Immature natural killer cell (primary cell): ENCODE data around the gene RAC3. TPM values are rescaled to one million over a fixed set of nuclear protein-coding genes. Genes with fewer than 3 reads are reported as not detected.

Experiments
- DNase-seq, 3 donors: peaks; one replicate each; pipeline ENCODE4 v3.0.0; 2022; ENCODE audit warnings: mixed read lengths in 1 of 3
- H3K27ac Mint-ChIP-seq, 6 donors: one replicate each; pipeline ENCODE4 v1.8.0; 2020; ENCODE audit warnings: mixed read lengths in 6 of 6, mild to moderate bottlenecking in 5 of 6, inconsistent platforms in 4 of 6, moderate library complexity in 3 of 6
- H3K27me3 Mint-ChIP-seq, 3 donors: one replicate each; pipeline ENCODE4 v1.8.0; 2020 to 2021; ENCODE audit warnings: low read depth in 3 of 3, mild to moderate bottlenecking in 3 of 3, mixed read lengths in 3 of 3, moderate library complexity in 3 of 3, inconsistent platforms in 1 of 3
- H3K36me3 Mint-ChIP-seq, 3 donors: one replicate each; pipeline ENCODE4 v1.8.0; 2020; ENCODE audit warnings: mixed read lengths in 3 of 3, inconsistent platforms in 2 of 3, mild to moderate bottlenecking in 2 of 3
- H3K4me1 Mint-ChIP-seq, 2 donors: one replicate each; pipeline ENCODE4 v1.8.0; 2020; ENCODE audit warnings: inconsistent platforms in 2 of 2, mild to moderate bottlenecking in 2 of 2, mixed read lengths in 2 of 2, moderate library complexity in 1 of 2
- H3K4me3 Mint-ChIP-seq, 5 donors: one replicate each; pipeline ENCODE4 v1.8.0; 2020; ENCODE audit warnings: mild to moderate bottlenecking in 5 of 5, mixed read lengths in 5 of 5, inconsistent platforms in 3 of 5, moderate library complexity in 3 of 5
- H3K9me3 Mint-ChIP-seq, 6 donors: one replicate each; pipeline ENCODE4 v1.8.0; 2020; ENCODE audit warnings: mild to moderate bottlenecking in 6 of 6, mixed read lengths in 6 of 6, inconsistent platforms in 4 of 6, moderate library complexity in 3 of 6
- polyA plus RNA-seq, 3 donors: library from polyadenylated mRNA; unstranded; fragments of 300-500 nt; fragmentation: Illumina TruSeq; gene quantifications; one replicate each; pipeline ENCODE4 v1.2.3, GENCODE V29; 2021

RAC3 gene
- polyA plus RNA-seq, 3 donors from 2014 or later, result not detected

DNA sequence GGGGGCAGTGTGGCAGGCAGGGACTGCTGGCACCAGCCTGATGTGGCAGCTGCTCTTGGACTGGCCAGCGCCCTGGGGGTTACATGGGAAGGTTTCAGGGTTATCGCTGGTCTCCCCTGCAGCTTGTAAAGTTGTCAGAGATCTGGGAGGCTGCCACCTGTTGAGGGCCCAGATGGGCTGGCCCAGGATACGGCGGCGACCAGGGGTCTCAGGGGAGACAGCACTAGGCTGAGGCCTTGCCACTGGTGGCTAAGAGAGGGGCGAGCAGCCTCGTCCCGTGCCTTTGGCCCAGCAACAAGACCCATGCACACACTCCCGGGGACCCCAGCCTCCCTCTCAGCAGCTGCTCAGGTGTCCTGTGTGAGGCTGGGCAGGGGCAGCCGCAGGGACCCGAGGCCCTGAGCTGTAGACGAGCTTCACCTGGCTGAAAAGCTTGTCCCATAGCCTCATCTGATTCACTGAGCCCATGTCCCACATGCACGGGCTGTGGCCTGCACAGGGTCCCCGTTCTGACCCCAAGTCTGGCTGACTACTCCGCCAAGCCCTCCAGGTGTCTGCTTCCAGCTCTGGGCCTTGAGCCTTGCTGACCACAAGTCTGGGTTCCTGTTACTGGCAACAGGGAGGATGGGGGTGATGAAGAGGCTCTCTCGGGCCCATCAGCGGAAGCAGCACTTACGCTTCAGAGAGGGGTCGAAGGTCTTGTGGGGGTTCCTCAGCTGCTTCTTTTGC lies 28.0 kb downstream of the RAC3 start:
- Mint-ChIP-seq H3K4me3 (no peak overlapping the region), H3K27me3 (peaks cover 0 to 2% (median 0%) of the 10 kb centered on the region in 3 donors), H3K4me1 (peaks cover 0 to 5% of the 10 kb centered on the region in 2 donors), H3K36me3 (no peaks in the 10 kb centered on the region), H3K27ac (peak overlapping the region in 1 of 6 donors; percentile 34), H3K9me3 (no peaks in the 10 kb centered on the region)
- DNase-seq, result no peak

DNA sequence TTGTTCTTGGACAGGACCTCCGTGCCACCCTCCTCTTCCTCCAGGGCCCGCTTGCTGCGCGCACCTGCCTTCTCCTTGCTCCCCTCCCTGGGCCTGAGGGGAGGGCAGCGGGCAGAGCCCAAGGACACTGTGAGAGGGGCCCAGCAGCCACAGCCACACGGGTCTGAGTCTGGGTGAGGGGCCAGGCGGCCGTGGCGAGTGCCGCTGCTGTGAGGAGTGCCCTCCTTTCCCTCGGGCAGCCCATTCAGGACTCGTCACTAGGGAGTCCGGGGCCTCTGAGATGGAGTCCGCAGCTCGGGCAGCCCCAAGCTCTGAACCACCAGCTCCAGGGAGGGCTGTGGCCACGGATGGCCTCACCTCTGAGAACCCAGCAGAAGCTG lies 28.5 kb downstream of the RAC3 start:
- H3K4me1 Mint-ChIP-seq, result peaks cover 0 to 7% of the 10 kb centered on the region in 2 donors
- peaks cover 0 to 2% (median 1%) of the 10 kb centered on the region in 3 donors for H3K27me3 Mint-ChIP-seq
- H3K4me3 Mint-ChIP-seq, result no peak overlapping the region
- no peak for DNase-seq
- no peaks in the 10 kb centered on the region for H3K9me3 Mint-ChIP-seq
- no peak overlapping the region for H3K27ac Mint-ChIP-seq
- H3K36me3 Mint-ChIP-seq, result no peaks in the 10 kb centered on the region

DNA sequence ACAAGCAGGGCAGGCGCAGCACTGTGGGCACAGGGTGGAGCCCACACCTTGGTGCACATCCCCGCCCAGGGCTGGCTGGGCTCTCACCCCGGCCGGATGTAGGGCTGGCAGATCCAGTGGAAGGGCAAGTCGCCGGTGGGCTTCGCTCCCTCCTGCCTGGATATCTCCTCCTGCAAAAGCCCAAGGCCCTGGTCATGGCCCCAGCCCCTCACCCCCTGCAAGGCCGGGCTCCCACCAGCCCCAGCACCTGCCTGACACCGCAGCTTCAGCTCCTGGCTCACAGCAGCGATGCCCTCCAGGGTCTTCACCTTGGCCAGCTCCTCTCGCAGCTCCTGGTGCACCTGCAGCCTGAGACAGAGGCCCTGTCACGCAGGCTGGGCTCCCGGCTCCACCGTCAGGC lies 29.1 kb downstream of the RAC3 start:
- no peaks in the 10 kb centered on the region for H3K9me3 Mint-ChIP-seq
- peaks cover 0 to 7% of the 10 kb centered on the region in 2 donors for H3K4me1 Mint-ChIP-seq
- H3K27ac Mint-ChIP-seq, result no peak overlapping the region
- no peak overlapping the region for H3K4me3 Mint-ChIP-seq
- DNase-seq, result no peak
- H3K27me3 Mint-ChIP-seq, result peaks cover 0 to 2% (median 1%) of the 10 kb centered on the region in 3 donors
- H3K36me3 Mint-ChIP-seq, result no peaks in the 10 kb centered on the region

DNA sequence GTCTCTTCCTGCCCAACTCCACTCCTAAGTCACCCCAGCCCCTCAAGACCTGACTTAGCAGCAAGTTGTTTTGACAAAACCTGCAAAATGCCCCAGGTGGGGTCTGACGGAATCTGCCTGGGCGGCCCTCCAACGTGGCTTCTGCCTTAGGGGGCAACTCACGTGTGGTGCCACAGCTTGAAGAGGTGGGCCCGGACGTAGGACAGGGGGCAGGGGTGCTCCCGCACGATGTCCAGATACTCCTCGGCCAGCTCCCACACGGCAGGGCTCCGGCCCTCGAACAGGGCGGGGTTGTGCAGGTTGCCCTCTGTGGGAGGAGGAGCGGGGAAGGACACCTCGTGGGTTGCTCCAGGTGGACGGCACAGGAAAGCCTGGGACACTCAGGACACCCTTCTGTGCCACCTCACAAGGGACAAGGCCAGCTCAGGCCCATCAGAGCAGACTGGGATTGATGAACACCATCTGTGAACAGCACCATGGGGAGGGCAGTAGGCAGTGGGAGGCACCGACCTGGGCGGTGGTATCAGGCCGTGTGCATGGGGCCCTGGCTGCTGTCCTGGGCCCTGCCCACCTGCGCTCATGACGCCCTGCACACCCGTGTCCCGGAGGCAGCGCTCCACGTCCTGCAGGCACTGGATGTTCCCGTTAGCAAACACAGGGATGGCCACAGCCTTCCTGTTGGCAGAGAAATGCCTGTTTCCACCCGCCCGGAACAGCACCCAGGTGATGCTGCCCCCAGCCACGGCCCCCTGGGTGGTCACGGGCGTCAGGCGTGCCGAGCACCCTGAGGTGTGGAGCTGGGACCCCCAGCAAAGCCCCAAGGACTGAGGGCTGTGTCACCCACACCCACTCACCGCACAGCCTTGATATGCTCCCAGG lies 29.8 kb downstream of the RAC3 start:
- H3K4me1 Mint-ChIP-seq, result peaks cover 3 to 11% of the 10 kb centered on the region in 2 donors
- H3K9me3 Mint-ChIP-seq, result no peaks in the 10 kb centered on the region
- no peak for DNase-seq
- no peaks in the 10 kb centered on the region for H3K36me3 Mint-ChIP-seq
- H3K27me3 Mint-ChIP-seq, result peaks cover 3 to 5% (median 5%) of the 10 kb centered on the region in 3 donors
- H3K4me3 Mint-ChIP-seq, result no peak overlapping the region
- no peak overlapping the region for H3K27ac Mint-ChIP-seq

DNA sequence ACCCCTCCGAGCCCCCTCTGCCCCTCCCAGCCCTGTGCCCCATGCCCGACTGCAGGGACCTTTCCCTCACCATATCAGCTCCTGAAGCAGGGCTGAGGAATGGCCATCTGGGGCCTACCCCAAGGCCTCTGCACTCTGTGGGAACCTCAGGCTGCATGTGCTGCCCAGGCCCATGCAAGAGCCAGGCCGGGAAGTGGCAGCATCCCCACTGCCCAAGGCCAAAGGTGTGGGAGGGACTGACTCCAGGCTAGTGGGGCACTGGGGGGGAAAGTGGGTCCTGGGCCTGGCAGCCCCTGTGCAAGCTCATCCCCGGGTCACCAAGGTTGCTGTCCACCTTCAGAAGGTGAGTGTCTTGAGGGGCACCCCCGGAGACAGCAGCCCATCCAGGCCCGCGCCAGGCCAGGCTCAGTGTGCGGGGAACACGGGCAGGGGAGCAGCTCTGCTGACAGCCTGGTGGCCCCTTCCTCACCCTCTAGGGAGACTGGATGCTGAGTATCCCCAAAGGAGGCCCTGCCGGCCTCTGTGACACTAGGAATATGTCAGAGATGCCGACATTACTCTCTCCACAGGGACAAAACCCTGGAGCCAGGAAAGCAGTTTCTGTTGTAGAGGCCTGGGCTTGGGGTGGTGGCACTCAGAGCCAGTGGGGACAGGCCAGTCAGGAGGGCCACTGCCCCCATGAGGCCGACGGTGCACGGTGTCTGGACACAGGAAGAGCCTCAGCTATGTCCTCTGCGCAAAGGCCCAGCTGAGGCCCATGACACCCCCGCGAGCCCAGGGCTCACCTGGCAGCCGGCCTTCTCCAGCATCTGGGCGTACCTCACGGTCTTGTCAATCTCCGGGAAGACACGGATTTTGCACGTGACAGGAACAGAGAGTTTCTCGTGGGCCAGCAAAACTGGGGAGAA lies 30.9 kb downstream of the RAC3 start:
- no peak overlapping the region for H3K27ac Mint-ChIP-seq
- H3K27me3 Mint-ChIP-seq, result peaks cover 4 to 10% (median 5%) of the 10 kb centered on the region in 3 donors
- no peak overlapping the region for H3K4me3 Mint-ChIP-seq
- no peaks in the 10 kb centered on the region for H3K9me3 Mint-ChIP-seq
- H3K36me3 Mint-ChIP-seq, result no peaks in the 10 kb centered on the region
- no peak for DNase-seq
- H3K4me1 Mint-ChIP-seq, result peaks cover 6 to 18% of the 10 kb centered on the region in 2 donors

DNA sequence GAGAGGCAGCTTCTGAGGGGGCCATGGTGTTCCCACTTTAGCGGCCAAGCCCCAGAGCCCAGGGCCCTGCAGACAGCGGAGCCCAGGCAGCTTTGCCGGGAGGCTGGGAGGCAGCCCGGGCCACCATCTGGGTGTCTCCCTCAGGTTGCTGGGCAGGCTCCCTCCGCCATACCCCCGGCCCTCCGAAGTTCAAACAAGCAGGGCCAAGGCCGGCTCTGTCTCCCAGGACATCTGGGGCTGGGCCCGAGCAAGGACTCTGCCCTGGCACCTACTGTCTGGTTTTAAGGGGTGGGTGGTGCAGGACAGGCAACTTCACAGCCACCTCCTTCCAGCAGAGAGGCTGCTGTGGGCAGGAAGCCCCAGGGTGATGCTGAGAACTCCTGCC lies 31.5 kb downstream of the RAC3 start:
- peaks cover 4 to 10% (median 5%) of the 10 kb centered on the region in 3 donors for H3K27me3 Mint-ChIP-seq
- H3K4me3 Mint-ChIP-seq, result no peak overlapping the region
- H3K36me3 Mint-ChIP-seq, result no peaks in the 10 kb centered on the region
- no peaks in the 10 kb centered on the region for H3K9me3 Mint-ChIP-seq
- no peak for DNase-seq
- peaks cover 6 to 19% of the 10 kb centered on the region in 2 donors for H3K4me1 Mint-ChIP-seq
- H3K27ac Mint-ChIP-seq, result no peak overlapping the region

DNA sequence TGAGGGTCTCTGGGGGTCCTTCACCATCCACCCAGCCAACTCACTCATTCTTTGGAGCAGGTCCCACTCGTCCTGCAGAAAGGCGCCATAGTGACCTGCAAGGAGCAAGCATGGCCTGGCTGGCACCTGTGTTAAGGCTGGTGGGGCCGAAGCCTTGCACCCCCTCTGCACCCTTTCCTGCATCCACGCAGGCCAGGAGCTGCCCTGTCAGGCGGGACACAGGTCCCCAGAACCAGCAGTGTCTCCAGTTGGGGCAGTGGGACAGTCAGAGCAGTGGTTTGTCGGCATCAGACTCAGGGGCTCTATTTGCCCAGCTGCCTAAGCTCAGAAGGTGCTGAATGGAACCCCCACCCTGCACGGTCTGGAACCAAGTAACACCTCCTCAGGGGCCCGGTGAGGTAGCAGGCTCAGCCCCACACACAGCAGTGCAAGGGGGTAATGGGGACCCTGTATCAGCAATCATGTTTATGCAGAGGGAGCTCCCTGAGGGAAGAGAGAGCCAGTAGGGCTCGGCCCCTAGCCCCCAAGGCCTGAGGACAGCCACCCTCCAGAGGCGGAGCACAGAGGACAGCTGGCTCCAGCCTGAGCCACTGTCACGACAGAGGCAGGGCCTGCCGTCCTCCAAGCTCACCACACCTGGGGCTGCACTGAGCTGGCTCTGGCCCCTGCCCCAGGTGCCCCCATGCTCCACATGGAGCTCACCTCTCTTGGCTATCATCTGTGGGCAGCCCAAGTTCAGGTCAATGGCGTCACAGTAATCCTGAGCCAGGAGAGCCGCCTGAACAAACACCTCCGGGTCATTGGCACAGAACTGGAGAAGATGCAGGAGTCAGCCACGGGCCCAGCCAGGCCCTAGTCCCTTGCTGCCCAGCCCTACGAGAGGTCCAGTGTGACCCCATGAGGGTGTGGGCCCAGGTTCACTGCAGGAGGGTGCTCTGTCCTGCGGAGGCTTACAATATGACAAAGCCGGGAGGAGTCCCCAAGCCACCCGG lies 32.2 kb downstream of the RAC3 start:
- no peaks in the 10 kb centered on the region for H3K9me3 Mint-ChIP-seq
- peak overlapping the region in 4 of 6 donors; percentile 34 to 83 (median 49) for H3K27ac Mint-ChIP-seq
- H3K4me3 Mint-ChIP-seq, result peak overlapping the region; percentile 59 to 74 (median 69)
- peaks cover 4 to 10% (median 5%) of the 10 kb centered on the region in 3 donors for H3K27me3 Mint-ChIP-seq
- peaks cover 6 to 19% of the 10 kb centered on the region in 2 donors for H3K4me1 Mint-ChIP-seq
- no peak for DNase-seq
- H3K36me3 Mint-ChIP-seq, result no peaks in the 10 kb centered on the region

DNA sequence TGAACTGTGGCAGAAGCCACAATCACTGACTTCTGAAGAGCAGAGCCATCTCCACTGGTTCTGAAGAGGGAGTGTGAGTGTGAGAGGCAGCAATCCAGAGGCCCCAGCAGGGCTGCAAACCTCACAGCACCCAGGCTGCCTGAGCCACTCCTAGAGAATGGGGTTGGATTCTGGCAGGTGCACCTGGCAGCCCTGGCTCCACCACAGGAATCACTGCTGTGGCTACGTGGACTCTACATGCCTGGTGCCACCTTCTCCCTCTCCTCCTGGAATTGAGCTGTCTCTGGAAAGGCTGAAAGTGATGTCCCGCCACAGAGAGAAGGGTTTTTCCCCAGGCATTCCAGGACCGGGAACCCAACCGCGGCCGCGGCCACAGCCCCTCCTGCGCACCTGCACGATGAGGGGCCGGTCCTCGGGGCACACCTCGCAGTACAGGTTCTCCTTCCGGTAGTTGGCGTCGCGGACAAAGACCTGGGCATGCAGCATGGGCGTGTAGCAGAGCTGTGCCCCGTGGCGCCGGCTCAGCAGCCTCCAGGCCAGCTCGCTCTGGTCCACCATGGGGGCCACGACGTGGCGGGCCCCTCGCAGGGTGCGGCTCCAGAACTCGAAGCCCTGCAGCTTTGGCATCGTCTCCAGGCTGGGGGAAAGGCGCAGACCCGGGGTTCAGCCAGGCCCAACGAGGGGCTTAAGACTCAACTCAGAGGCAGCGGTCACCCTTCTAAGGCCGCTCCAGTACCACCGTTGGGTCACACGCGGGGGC lies 33.1 kb downstream of the RAC3 start:
- no peak for DNase-seq
- Mint-ChIP-seq H3K36me3 (no peaks in the 10 kb centered on the region), H3K27ac (peak overlapping the region in 5 of 6 donors; percentile 28 to 83 (median 53)), H3K27me3 (peaks cover 4 to 10% (median 5%) of the 10 kb centered on the region in 3 donors), H3K4me1 (peaks cover 6 to 19% of the 10 kb centered on the region in 2 donors), H3K9me3 (no peaks in the 10 kb centered on the region), H3K4me3 (peak overlapping the region; percentile 59 to 74 (median 69))

DNA sequence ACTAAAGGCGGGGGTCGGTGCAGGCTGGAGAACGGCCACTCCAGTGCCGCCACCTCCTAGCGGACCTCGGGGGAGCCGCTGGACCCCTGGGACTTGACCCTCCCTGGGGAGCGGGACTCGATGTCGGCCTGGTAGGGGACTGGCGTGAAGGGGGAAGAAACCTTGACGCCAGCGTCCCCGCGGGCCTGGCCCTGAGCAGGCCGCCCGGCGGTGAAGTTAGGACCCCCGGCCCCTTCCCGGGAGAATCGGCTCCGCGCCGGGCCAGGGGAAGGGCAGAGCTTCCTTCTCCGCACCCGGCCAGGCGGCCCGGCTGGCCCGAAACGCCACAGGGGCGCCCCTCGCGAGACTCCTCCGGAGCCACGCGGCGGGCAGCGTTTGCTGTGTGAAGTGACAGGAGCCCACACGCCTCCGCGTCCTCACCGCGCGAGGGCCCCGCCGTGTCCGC lies 33.7 kb downstream of the RAC3 start:
- Mint-ChIP-seq H3K36me3 (no peaks in the 10 kb centered on the region), H3K27ac (peak overlapping the region in 2 of 6 donors; percentile 36 to 64), H3K27me3 (peaks cover 4 to 10% (median 5%) of the 10 kb centered on the region in 3 donors), H3K4me1 (peaks cover 6 to 19% of the 10 kb centered on the region in 2 donors), H3K9me3 (no peaks in the 10 kb centered on the region), H3K4me3 (peak overlapping the region; percentile 43 to 74 (median 59))
- no peak for DNase-seq

DNA sequence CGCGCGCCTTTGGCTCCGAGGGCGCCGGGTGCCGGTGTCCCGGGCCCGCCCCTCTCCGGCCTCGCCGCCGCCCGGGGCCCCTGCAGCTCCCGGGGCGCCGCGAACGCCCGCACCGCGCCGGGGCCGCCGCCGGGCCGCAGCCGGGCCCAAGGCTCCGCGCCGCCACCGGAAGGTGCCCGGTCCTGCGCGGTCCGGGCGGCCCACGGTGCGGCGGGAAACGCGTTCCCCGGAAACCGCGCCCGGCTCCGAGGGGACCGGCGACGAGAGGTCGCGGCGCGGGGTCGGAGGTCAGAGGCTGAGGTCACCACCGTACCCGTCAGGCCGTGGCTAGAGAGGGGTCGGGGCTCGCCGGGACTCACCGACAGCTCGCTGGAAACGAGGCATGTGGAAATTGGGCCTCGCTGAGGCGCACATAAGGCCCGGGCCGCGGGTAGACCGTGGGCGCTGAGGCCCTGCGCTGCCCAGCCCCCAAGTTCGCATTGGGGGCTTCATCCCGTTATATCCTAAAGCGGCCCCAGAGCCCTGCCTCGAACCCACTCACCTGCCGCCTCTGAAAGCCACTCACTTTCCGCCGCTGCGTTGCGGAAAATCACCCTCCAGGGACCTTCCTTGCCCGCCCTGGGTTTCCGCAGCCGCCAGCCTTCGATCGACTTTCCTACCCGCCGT lies 34.3 kb downstream of the RAC3 start, which contains the start of gene DUS1L:
Gene DUS1L (minus strand): TSS at position 167 of the 666 bp plus-strand sequence. CDS start 745 bp downstream, outside the sequence.
- H3K27ac Mint-ChIP-seq, result peak within 1 kb of the TSS; percentile 80 to 88 (median 83)
- no peaks in the 10 kb centered on the region for H3K9me3 Mint-ChIP-seq
- peak; percentile 69 to 75 (median 73) for DNase-seq
- H3K4me1 Mint-ChIP-seq, result peaks cover 6 to 19% of the 10 kb centered on the region in 2 donors
- no peaks in the 10 kb centered on the region for H3K36me3 Mint-ChIP-seq
- peaks cover 4 to 10% (median 5%) of the 10 kb centered on the region in 3 donors for H3K27me3 Mint-ChIP-seq
- H3K4me3 Mint-ChIP-seq, result peak within 1 kb of the TSS; percentile 75 to 89 (median 80)

DNA sequence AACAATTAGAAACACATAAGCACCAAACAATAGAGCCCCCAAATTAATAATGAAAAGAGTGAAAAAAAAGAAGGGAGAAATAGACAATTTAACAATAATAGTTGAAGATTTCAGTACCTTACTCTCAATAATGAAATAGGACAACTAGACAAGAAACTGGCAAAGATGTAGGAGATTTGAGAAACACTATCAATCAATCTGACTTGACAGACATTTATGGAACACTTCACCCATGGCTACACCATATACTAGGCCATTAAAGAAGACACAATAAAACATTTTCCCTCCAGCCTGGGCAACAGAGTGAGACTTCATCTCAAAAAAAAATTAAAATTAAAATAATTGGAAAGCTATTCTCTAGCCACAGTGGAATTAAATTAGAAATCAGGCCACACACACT lies 39.1 kb downstream of the RAC3 start:
- Mint-ChIP-seq H3K27me3 (peaks cover 4 to 9% (median 5%) of the 10 kb centered on the region in 3 donors), H3K9me3 (no peaks in the 10 kb centered on the region), H3K4me3 (no peak overlapping the region), H3K27ac (no peak overlapping the region), H3K4me1 (peaks cover 6 to 12% of the 10 kb centered on the region in 2 donors), H3K36me3 (no peaks in the 10 kb centered on the region)
- DNase-seq, result no peak
